HEK293 (cell line): ENCODE data around the gene MYH13.

Experiments
- CTCF ChIA-PET: fragments of 350-600 bp; formaldehyde crosslinking; extraction: SDS; loops from one replicate; lab custom pipeline; 2021; ENCODE audit warnings: antibody characterized with exemption; lab: Yijun Ruan, JAX
- POLR2A ChIA-PET: fragments of 300-600 bp; formaldehyde crosslinking; extraction: SDS; loops from one replicate; lab custom pipeline; 2020; ENCODE audit warnings: antibody characterized with exemption, inconsistent platforms; lab: Yijun Ruan, JAX
- H3K27ac ChIP-seq: fragments of 200-500 bp; sonication (Bioruptor generic); 2 replicates; pipeline ENCODE4 v1.5.1; 2014; ENCODE audit warnings: low read depth, low read length, control low read depth, inconsistent platforms; ENCODE audit errors: extremely low read depth
- H3K36me3 ChIP-seq, 2 experiments: fragments of 200-500 bp in 1 of 2; sonication (Bioruptor generic) in 1 of 2; 1 replicate in 1 of 2; 2 replicates in 1 of 2; pipeline ENCODE4 v1.5.1; 2014 to 2017; ENCODE audit warnings: inconsistent platforms in 2 of 2, low read length in 2 of 2; ENCODE audit not compliant: control insufficient read depth in 2 of 2, insufficient read depth in 1 of 2
- H3K4me1 ChIP-seq: fragments of 200-500 bp; sonication (Bioruptor generic); 2 replicates; pipeline ENCODE4 v1.5.1; 2014; ENCODE audit warnings: mild to moderate bottlenecking, low read length, inconsistent platforms; ENCODE audit not compliant: control insufficient read depth, insufficient read depth
- H3K4me3 ChIP-seq: 2 replicates; pipeline ENCODE4 v1.5.1; 2011; ENCODE audit warnings: low read depth, mild to moderate bottlenecking, control low read depth, low read length, moderate library complexity
- H3K9me3 ChIP-seq: fragments of 200-500 bp; sonication (Bioruptor generic); 2 replicates; pipeline ENCODE4 v1.5.1; 2014; ENCODE audit warnings: low read depth, low read length, inconsistent platforms; ENCODE audit not compliant: control insufficient read depth, insufficient read depth
- GLIS1 ChIP-seq: fragments of 450-650 bp; formaldehyde crosslinking; IDR thresholded peaks from 2 replicates; pipeline ENCODE4 v1.5.1; 2016; ENCODE audit warnings: missing biosample characterization, missing genetic modification characterization
- ZBTB20 ChIP-seq: fragments of 450-650 bp; formaldehyde crosslinking; IDR thresholded peaks from 2 replicates; pipeline ENCODE4 v1.5.1; 2016; ENCODE audit warnings: missing biosample characterization, missing genetic modification characterization
- ZNF10 ChIP-seq: fragments of 450-650 bp; formaldehyde crosslinking; IDR thresholded peaks from 2 replicates; pipeline ENCODE4 v1.5.1; 2017; ENCODE audit warnings: missing biosample characterization, missing genetic modification characterization
- ZNF16 ChIP-seq: fragments of 450-650 bp; formaldehyde crosslinking; IDR thresholded peaks from 2 replicates; pipeline ENCODE4 v1.5.1; 2016; ENCODE audit warnings: low read depth, missing biosample characterization, missing genetic modification characterization
- ZNF174 ChIP-seq: fragments of 450-650 bp; formaldehyde crosslinking; IDR thresholded peaks from 2 replicates; pipeline ENCODE4 v1.5.0; 2017; ENCODE audit warnings: missing biosample characterization, mild to moderate bottlenecking, missing genetic modification characterization
- ZNF248 ChIP-seq: fragments of 450-650 bp; formaldehyde crosslinking; IDR thresholded peaks from 2 replicates; pipeline ENCODE4 v1.5.1; 2017; ENCODE audit warnings: missing biosample characterization, missing genetic modification characterization
- ZNF266 ChIP-seq: fragments of 450-650 bp; formaldehyde crosslinking; IDR thresholded peaks from 2 replicates; pipeline ENCODE4 v1.5.1; 2016; ENCODE audit warnings: missing biosample characterization, missing genetic modification characterization, low read depth
- ZNF292 ChIP-seq: fragments of 450-650 bp; formaldehyde crosslinking; IDR thresholded peaks from 2 replicates; pipeline ENCODE4 v1.5.1; 2016; ENCODE audit warnings: low read depth, missing biosample characterization, missing genetic modification characterization, borderline replicate concordance
- ZNF416 ChIP-seq: fragments of 450-650 bp; formaldehyde crosslinking; IDR thresholded peaks from 2 replicates; pipeline ENCODE4 v1.5.1; 2016; ENCODE audit warnings: missing biosample characterization, missing genetic modification characterization
- ZNF433 ChIP-seq: fragments of 450-650 bp; formaldehyde crosslinking; IDR thresholded peaks from 2 replicates; pipeline ENCODE4 v1.5.1; 2016; ENCODE audit warnings: missing biosample characterization, missing genetic modification characterization, low read depth
- ZNF677 ChIP-seq: fragments of 450-650 bp; IDR thresholded peaks from 2 replicates; pipeline ENCODE4 v1.5.0; 2018; ENCODE audit warnings: missing biosample characterization, mild to moderate bottlenecking, missing genetic modification characterization, moderate library complexity
- ZNF747 ChIP-seq: fragments of 450-650 bp; formaldehyde crosslinking; IDR thresholded peaks from 2 replicates; pipeline ENCODE4 v1.5.1; 2016; ENCODE audit warnings: missing biosample characterization, missing genetic modification characterization
- ZSCAN16 ChIP-seq: fragments of 450-650 bp; formaldehyde crosslinking; IDR thresholded peaks from 2 replicates; pipeline ENCODE4 v1.5.1; 2016; ENCODE audit warnings: missing biosample characterization, missing genetic modification characterization
- TF ChIP-seq, protein P1 (sequence below): fragments of 450-650 bp; formaldehyde crosslinking; IDR thresholded peaks from 2 replicates; pipeline ENCODE4 v1.5.1; 2016; ENCODE audit warnings: missing biosample characterization, missing genetic modification characterization
- TF ChIP-seq, protein P2 (sequence below): fragments of 450-650 bp; formaldehyde crosslinking; IDR thresholded peaks from 2 replicates; pipeline ENCODE4 v1.5.1; 2016; ENCODE audit warnings: missing biosample characterization, missing genetic modification characterization, borderline replicate concordance
- TF ChIP-seq, protein P3 (sequence below): fragments of 450-650 bp; formaldehyde crosslinking; IDR thresholded peaks from 2 replicates; pipeline ENCODE4 v1.5.1; 2016; ENCODE audit warnings: missing biosample characterization, missing genetic modification characterization
- TF ChIP-seq, protein P4 (sequence below): fragments of 450-650 bp; formaldehyde crosslinking; IDR thresholded peaks from 2 replicates; pipeline ENCODE4 v1.5.1; 2016; ENCODE audit warnings: missing biosample characterization, missing genetic modification characterization
- TF ChIP-seq, protein P5 (sequence below): fragments of 450-650 bp; formaldehyde crosslinking; IDR thresholded peaks from 2 replicates; pipeline ENCODE4 v1.5.1; 2017; ENCODE audit warnings: missing biosample characterization, missing genetic modification characterization
- TF ChIP-seq, protein P6 (sequence below): fragments of 450-650 bp; formaldehyde crosslinking; IDR thresholded peaks from 2 replicates; pipeline ENCODE4 v1.5.1; 2017; ENCODE audit warnings: missing biosample characterization, missing genetic modification characterization
- TF ChIP-seq, protein P7 (sequence below): IDR thresholded peaks from 2 replicates; pipeline ENCODE4 v1.6.1; 2011; ENCODE audit warnings: mild to moderate bottlenecking, low read depth, low read length, borderline replicate concordance

Gene MYH13

DNA sequence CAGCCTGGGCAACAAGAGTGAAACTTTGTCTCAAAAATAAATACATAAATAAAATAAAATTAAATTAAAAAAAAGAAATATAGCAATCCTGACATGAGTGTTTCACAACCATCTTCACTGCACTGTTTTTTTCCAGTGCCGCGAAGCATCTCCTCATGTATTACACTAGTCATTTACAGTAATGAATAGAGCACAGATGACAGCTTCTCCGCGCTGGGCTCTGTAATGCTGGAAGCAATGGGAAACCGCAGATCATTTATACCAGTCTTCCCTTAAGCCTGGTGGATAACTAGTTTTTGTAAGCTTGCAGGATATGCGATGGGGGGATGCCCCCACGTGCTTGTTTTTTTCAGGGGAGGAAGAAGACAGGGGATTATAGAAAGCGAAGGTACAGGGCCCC lies 86.9 kb downstream of the MYH13 start:
- no peaks in the 10 kb centered on the region for H3K9me3 ChIP-seq
- ChIA-PET CTCF (interaction anchor here (0.6 to 2.2 kb wide), 12 partner anchors 8 to 523 kb away, joined by 3 to 11 read pairs (median 3); no protein-coding TSS in a partner anchor), POLR2A (no interaction called here)
- H3K4me3 ChIP-seq = no peak overlapping the region
- H3K4me1 ChIP-seq = no peaks in the 10 kb centered on the region
- H3K36me3 ChIP-seq = no peaks in the 10 kb centered on the region
- no peak overlapping the region for H3K27ac ChIP-seq
- TF ChIP-seq ZNF16 (tag by site-specific recombination) (no peak), ZBTB20 (tag by site-specific recombination) (no peak), ZNF292 (no peak), ZNF248 (no peak), ZNF416 (no peak), ZNF174 (tag by site-specific recombination) (no peak), ZNF266 (no peak), ZNF433 (tag by site-specific recombination) (no peak), GLIS1 (tag by site-specific recombination) (no peak), ZNF10 (no peak), ZNF747 (tag by site-specific recombination) (no peak), ZNF677 (tag by site-specific recombination) (no peak), ZSCAN16 (no peak)
- TF ChIP-seq, protein P1, sequence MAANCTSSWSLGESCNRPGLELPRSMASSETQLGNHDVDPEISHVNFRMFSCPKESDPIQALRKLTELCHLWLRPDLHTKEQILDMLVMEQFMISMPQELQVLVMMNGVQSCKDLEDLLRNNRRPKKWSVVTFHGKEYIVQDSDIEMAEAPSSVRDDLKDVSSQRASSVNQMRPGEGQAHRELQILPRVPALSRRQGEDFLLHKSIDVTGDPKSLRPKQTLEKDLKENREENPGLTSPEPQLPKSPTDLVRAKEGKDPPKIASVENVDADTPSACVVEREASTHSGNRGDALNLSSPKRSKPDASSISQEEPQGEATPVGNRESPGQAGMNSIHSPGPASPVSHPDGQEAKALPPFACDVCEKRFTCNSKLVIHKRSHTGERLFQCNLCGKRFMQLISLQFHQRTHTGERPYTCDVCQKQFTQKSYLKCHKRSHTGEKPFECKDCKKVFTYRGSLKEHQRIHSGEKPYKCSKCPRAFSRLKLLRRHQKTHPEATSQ = no peak
- TF ChIP-seq, protein P2, sequence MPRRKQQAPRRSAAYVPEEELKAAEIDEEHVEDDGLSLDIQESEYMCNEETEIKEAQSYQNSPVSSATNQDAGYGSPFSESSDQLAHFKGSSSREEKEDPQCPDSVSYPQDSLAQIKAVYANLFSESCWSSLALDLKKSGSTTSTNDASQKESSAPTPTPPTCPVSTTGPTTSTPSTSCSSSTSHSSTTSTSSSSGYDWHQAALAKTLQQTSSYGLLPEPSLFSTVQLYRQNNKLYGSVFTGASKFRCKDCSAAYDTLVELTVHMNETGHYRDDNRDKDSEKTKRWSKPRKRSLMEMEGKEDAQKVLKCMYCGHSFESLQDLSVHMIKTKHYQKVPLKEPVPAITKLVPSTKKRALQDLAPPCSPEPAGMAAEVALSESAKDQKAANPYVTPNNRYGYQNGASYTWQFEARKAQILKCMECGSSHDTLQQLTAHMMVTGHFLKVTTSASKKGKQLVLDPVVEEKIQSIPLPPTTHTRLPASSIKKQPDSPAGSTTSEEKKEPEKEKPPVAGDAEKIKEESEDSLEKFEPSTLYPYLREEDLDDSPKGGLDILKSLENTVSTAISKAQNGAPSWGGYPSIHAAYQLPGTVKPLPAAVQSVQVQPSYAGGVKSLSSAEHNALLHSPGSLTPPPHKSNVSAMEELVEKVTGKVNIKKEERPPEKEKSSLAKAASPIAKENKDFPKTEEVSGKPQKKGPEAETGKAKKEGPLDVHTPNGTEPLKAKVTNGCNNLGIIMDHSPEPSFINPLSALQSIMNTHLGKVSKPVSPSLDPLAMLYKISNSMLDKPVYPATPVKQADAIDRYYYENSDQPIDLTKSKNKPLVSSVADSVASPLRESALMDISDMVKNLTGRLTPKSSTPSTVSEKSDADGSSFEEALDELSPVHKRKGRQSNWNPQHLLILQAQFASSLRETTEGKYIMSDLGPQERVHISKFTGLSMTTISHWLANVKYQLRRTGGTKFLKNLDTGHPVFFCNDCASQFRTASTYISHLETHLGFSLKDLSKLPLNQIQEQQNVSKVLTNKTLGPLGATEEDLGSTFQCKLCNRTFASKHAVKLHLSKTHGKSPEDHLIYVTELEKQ = no peak
- TF ChIP-seq, protein P3, sequence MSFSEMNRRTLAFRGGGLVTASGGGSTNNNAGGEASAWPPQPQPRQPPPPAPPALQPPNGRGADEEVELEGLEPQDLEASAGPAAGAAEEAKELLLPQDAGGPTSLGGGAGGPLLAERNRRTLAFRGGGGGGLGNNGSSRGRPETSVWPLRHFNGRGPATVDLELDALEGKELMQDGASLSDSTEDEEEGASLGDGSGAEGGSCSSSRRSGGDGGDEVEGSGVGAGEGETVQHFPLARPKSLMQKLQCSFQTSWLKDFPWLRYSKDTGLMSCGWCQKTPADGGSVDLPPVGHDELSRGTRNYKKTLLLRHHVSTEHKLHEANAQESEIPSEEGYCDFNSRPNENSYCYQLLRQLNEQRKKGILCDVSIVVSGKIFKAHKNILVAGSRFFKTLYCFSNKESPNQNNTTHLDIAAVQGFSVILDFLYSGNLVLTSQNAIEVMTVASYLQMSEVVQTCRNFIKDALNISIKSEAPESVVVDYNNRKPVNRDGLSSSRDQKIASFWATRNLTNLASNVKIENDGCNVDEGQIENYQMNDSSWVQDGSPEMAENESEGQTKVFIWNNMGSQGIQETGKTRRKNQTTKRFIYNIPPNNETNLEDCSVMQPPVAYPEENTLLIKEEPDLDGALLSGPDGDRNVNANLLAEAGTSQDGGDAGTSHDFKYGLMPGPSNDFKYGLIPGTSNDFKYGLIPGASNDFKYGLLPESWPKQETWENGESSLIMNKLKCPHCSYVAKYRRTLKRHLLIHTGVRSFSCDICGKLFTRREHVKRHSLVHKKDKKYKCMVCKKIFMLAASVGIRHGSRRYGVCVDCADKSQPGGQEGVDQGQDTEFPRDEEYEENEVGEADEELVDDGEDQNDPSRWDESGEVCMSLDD = no peak
- TF ChIP-seq, protein P4, sequence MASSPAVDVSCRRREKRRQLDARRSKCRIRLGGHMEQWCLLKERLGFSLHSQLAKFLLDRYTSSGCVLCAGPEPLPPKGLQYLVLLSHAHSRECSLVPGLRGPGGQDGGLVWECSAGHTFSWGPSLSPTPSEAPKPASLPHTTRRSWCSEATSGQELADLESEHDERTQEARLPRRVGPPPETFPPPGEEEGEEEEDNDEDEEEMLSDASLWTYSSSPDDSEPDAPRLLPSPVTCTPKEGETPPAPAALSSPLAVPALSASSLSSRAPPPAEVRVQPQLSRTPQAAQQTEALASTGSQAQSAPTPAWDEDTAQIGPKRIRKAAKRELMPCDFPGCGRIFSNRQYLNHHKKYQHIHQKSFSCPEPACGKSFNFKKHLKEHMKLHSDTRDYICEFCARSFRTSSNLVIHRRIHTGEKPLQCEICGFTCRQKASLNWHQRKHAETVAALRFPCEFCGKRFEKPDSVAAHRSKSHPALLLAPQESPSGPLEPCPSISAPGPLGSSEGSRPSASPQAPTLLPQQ (tag by site-specific recombination) = no peak
- TF ChIP-seq, protein P5, sequence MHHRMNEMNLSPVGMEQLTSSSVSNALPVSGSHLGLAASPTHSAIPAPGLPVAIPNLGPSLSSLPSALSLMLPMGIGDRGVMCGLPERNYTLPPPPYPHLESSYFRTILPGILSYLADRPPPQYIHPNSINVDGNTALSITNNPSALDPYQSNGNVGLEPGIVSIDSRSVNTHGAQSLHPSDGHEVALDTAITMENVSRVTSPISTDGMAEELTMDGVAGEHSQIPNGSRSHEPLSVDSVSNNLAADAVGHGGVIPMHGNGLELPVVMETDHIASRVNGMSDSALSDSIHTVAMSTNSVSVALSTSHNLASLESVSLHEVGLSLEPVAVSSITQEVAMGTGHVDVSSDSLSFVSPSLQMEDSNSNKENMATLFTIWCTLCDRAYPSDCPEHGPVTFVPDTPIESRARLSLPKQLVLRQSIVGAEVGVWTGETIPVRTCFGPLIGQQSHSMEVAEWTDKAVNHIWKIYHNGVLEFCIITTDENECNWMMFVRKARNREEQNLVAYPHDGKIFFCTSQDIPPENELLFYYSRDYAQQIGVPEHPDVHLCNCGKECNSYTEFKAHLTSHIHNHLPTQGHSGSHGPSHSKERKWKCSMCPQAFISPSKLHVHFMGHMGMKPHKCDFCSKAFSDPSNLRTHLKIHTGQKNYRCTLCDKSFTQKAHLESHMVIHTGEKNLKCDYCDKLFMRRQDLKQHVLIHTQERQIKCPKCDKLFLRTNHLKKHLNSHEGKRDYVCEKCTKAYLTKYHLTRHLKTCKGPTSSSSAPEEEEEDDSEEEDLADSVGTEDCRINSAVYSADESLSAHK (tag by site-specific recombination) = no peak
- TF ChIP-seq, protein P6, sequence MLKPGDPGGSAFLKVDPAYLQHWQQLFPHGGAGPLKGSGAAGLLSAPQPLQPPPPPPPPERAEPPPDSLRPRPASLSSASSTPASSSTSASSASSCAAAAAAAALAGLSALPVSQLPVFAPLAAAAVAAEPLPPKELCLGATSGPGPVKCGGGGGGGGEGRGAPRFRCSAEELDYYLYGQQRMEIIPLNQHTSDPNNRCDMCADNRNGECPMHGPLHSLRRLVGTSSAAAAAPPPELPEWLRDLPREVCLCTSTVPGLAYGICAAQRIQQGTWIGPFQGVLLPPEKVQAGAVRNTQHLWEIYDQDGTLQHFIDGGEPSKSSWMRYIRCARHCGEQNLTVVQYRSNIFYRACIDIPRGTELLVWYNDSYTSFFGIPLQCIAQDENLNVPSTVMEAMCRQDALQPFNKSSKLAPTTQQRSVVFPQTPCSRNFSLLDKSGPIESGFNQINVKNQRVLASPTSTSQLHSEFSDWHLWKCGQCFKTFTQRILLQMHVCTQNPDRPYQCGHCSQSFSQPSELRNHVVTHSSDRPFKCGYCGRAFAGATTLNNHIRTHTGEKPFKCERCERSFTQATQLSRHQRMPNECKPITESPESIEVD (tag by site-specific recombination) = no peak
- TF ChIP-seq, protein P7, sequence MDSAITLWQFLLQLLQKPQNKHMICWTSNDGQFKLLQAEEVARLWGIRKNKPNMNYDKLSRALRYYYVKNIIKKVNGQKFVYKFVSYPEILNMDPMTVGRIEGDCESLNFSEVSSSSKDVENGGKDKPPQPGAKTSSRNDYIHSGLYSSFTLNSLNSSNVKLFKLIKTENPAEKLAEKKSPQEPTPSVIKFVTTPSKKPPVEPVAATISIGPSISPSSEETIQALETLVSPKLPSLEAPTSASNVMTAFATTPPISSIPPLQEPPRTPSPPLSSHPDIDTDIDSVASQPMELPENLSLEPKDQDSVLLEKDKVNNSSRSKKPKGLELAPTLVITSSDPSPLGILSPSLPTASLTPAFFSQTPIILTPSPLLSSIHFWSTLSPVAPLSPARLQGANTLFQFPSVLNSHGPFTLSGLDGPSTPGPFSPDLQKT = no peak
- TF ChIP-seq, all 188 proteins: peak for 0
